ENCODE results near the gene TARM1.

The TARM1 gene

DNA sequence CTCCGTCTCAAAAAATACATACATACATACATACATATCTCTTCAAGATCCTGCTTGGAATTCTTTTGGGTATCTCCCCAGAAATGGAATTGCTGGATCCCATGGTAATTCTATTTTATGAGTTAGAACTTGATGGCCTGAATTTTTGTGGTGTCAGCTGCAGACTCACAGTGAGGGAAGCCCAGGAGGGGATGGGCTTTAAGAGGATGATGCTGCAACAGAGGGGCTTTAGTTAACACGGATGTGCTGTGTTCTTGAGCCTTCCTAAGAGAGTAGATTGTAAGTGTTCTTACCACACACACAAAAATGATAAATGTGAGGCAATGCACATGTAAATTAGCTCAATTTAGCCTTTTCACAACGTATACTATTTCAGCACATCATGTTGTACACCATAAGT lies 58.0 kb downstream of the TARM1 start:
- FAIRE-seq (no peak), DNase-seq (ENCODE audit: insufficient read length, low spot score) (no peak)
- TF ChIP-seq POLR2AphosphoS5 (IDR thresholded peaks at IDR 0.05; ENCODE audit: low read depth, low read length) (no peak), PAX5 (IDR thresholded peaks at IDR 0.05; ENCODE audit: insufficient read depth, low read length, severe bottlenecking) (no peak), POLR2A (IDR thresholded peaks at IDR 0.05; ENCODE audit: low read depth, low read length) (no peak), TAF1 (IDR thresholded peaks at IDR 0.05; ENCODE audit: low read depth, low read length) (no peak), POU2F2 (IDR thresholded peaks at IDR 0.05; ENCODE audit: low read depth, low read length) (no peak), SPI1 (IDR thresholded peaks at IDR 0.05; ENCODE audit: low read depth, low read length) (no peak)

GRCh38 chr19:54021932-54022331 lies 59.2 kb downstream of the TARM1 start:
- TF ChIP-seq POU2F2 (IDR thresholded peaks at IDR 0.05; ENCODE audit: low read depth, low read length) (no peak), TAF1 (IDR thresholded peaks at IDR 0.05; ENCODE audit: low read depth, low read length) (no peak), SPI1 (IDR thresholded peaks at IDR 0.05; ENCODE audit: low read depth, low read length) (no peak), POLR2AphosphoS5 (IDR thresholded peaks at IDR 0.05; ENCODE audit: low read depth, low read length) (no peak), PAX5 (IDR thresholded peaks at IDR 0.05; ENCODE audit: insufficient read depth, low read length, severe bottlenecking) (no peak), POLR2A (IDR thresholded peaks at IDR 0.05; ENCODE audit: low read depth, low read length) (no peak)
- no peak for DNase-seq (ENCODE audit: insufficient read length, low spot score)
- no peak for FAIRE-seq

- DNase-seq (ENCODE audit: insufficient read length, low spot score) (no peak), FAIRE-seq (no peak)
- TF ChIP-seq TAF1 (IDR thresholded peaks at IDR 0.05; ENCODE audit: low read depth, low read length) = no peak
- TF ChIP-seq SPI1 (IDR thresholded peaks at IDR 0.05; ENCODE audit: low read depth, low read length) = no peak
- TF ChIP-seq POLR2AphosphoS5 (IDR thresholded peaks at IDR 0.05; ENCODE audit: low read depth, low read length) = no peak
- no peak for TF ChIP-seq POLR2A (IDR thresholded peaks at IDR 0.05; ENCODE audit: low read depth, low read length)
- TF ChIP-seq POU2F2 (IDR thresholded peaks at IDR 0.05; ENCODE audit: low read depth, low read length) = no peak
- no peak for TF ChIP-seq PAX5 (IDR thresholded peaks at IDR 0.05; ENCODE audit: insufficient read depth, low read length, severe bottlenecking)
Measured at GRCh38 chr19:54021363-54021762, 59.8 kb downstream of the TARM1 start.

Measured in GM12891 (cell line).